SK-N-MC (cell line): Measurements from ENCODE around the gene CDK5R2.

Experiments used
- EZH2 ChIP-seq: fragments of 200-600 bp; sonication (generic); IDR thresholded peaks from one replicate; pipeline ENCODE4 v1.6.1; 2017; ENCODE audit warnings: antibody characterized with exemption
- POLR2AphosphoS5 ChIP-seq: IDR thresholded peaks from 2 replicates; pipeline ENCODE4 v1.6.1; 2012; ENCODE audit warnings: mild to moderate bottlenecking, low read depth, low read length, borderline replicate concordance

DNA sequence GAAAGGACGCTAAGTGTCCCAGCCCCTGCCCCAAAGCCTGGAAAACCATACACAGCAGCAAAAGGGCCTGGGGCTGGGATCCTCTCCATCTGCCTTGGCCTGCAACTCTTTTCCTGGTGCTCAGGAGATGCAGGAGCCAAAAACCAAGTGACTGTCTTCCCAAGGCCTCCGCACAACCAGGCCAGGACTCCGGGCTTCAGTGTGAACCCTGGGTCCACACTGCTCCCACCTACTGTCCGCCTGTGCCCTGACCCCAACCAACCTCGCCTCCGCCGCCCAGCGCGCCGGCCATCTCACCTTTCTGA lies 24.4 kb downstream of the CDK5R2 start:
- no peak for TF ChIP-seq POLR2AphosphoS5
- no peak for TF ChIP-seq EZH2
